RWPE1 (cell line): ENCODE measurements around the gene RELB.
A peak's percentile ranks its signal among the peaks of the same experiment; 100 is the strongest.

Experiments used
- CTCF ChIA-PET: fragments of 350-600 bp; sonication (Branson Sonifier 250); formaldehyde crosslinking; extraction: SDS; loops from one replicate; lab custom pipeline; 2021; lab: Yijun Ruan, JAX
- POLR2A ChIA-PET: fragments of 400-600 bp; formaldehyde crosslinking; extraction: SDS; loops from one replicate; lab custom pipeline; 2020; ENCODE audit warnings: antibody characterized with exemption; ENCODE audit not compliant: low non-redundant PET; lab: Yijun Ruan, JAX
- DNase-seq: peaks from one replicate; pipeline ENCODE4 v3.0.0; 2012; ENCODE audit warnings: low spot score
- H3K27ac ChIP-seq: fragments of 450-650 bp; 2 replicates; pipeline ENCODE4 v1.5.1; 2017
- TF ChIP-seq, protein P1 (sequence below): fragments of 450-650 bp; conservative IDR thresholded peaks from 2 replicates; pipeline ENCODE4 v1.5.1; 2017; ENCODE audit warnings: low read depth, mild to moderate bottlenecking

The RELB gene

DNA sequence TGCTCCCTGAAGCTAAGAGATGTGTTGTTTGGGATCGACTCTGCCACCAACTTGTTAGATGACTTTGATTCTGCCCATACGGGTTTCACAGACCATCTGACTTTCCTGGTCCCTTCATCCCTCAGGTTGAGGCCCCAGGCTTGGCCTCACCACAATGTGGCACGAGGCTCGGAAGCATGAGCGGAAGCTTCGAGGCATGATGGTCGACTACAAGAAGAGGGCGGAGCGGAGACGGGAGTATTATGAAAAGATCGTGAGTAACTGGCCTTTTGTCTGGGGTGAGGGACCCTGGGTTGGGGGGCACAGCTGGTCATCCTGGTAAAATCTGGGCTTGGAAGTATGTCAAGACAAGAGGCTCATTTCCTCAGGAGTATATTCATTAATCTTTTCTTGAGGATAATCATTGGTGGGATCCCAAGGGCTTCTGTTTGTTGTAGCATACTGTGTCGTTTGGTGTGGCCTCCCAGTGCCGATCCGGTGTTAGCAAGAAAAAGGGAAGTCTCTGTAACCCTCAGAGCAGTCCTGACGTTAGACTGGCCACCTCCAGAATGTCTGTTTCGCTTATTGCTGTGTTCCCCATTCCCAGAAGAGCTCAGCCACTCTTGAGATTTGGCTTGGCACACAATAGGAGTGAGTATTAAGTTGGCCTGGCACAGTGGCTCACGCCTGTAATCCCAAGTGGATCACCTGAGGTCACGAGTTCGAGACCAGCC lies 39.0 kb downstream of the RELB start:
- no peak for DNase-seq
- POLR2A ChIA-PET, result no interaction called here
- TF ChIP-seq, protein P1, sequence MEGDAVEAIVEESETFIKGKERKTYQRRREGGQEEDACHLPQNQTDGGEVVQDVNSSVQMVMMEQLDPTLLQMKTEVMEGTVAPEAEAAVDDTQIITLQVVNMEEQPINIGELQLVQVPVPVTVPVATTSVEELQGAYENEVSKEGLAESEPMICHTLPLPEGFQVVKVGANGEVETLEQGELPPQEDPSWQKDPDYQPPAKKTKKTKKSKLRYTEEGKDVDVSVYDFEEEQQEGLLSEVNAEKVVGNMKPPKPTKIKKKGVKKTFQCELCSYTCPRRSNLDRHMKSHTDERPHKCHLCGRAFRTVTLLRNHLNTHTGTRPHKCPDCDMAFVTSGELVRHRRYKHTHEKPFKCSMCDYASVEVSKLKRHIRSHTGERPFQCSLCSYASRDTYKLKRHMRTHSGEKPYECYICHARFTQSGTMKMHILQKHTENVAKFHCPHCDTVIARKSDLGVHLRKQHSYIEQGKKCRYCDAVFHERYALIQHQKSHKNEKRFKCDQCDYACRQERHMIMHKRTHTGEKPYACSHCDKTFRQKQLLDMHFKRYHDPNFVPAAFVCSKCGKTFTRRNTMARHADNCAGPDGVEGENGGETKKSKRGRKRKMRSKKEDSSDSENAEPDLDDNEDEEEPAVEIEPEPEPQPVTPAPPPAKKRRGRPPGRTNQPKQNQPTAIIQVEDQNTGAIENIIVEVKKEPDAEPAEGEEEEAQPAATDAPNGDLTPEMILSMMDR, result no peak
- CTCF ChIA-PET, result no interaction called here
- H3K27ac ChIP-seq, result no peak overlapping the region

DNA sequence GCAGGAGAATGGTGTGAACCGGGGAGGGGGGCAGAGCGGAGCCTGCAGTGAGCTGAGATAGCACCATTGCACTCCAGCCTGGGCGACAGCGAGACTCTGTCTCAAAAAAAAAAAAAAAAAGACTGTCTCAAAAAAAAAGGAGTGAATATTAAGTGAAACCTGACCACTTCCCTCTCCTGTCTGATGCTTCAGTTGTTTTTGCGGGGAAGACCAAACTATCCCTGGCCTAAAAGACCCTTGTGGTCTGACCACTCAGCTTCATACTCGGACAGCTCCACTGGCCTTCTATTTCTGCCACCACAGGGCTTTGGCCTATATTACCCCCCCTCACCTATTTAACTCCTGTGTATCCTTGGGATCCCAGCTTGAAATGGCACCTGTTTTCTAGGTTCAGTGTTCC lies 39.9 kb downstream of the RELB start:
- no peak overlapping the region for H3K27ac ChIP-seq
- POLR2A ChIA-PET, result interaction anchor here (0.8 to 1.0 kb wide), 2 partner anchors 27 to 40 kb away, joined by 3 to 4 read pairs; partner anchors contain the start of gene RELB
- TF ChIP-seq, protein P1, result no peak
- CTCF ChIA-PET, result interaction anchor here (0.5 kb wide), 1 partner anchor 119 kb away, joined by 4 read pairs; no protein-coding TSS in a partner anchor
- no peak for DNase-seq

DNA sequence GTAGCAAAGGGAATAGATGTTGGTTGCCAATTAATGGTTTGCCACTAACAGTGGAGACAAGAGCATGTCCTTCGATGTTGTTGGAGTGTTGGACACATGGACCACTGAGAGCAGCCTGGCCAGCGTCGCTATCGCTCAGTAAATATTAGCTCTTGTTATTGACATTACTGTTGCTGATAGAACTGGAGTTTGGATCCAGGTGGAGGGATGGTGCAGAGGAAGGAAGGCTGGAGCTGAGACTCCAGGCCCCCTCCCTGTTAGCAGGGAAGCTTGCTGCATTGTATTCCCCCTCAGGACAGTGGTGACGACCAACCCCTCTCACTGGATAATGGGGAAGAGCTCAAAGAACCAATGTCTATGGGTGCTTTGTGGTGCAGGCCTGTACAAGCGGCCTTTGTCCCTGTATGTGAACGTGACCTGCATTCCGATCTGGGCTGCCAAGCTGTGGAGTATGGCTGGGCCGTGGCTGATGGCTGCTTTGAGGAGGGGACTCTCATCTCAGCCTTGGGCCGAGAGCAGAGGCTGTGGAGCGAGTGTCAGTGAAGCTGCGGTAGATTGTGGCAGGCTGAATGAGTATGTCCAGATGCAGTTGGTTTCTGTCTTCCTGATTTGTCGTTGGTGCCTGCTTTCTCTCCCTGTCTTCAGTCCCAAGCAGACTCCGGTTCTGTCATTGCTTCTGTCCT lies 44.5 kb downstream of the RELB start:
- TF ChIP-seq, protein P1, result no peak
- no peak for DNase-seq
- ChIA-PET POLR2A (no interaction called here), CTCF (interaction anchor here (0.5 to 1.3 kb wide), 3 partner anchors 14 to 1571 kb away, joined by 3 to 4 read pairs (median 4); no protein-coding TSS in a partner anchor)
- peak overlapping the region; percentile 3; the same call in 1 of the 2 replicates for H3K27ac ChIP-seq

DNA sequence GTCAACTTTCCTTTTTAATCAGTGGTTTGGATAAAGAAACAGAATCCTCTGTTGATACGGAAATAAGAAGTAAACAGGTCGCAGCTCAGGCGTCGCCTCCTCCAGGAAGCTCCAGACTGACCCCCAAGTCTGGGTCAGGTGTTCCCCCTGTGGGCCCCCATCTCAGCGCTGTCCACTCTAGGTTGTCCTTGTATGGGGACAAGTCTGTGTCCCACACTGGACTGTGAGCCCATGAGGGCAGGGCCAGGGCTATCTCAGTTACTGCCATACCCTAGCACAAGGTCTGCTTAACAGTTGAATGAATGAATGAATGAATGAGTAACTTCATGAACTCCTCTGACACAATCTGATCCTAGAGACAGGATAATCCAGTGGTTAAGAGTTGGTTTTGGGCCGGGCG lies 45.1 kb downstream of the RELB start:
- H3K27ac ChIP-seq, result peak overlapping the region; percentile 3; the same call in 1 of the 2 replicates
- ChIA-PET CTCF (interaction anchor here (1.3 kb wide), 1 partner anchor 13 kb away, joined by 4 read pairs; no protein-coding TSS in a partner anchor), POLR2A (no interaction called here)
- DNase-seq, result no peak
- TF ChIP-seq, protein P1, result no peak

DNA sequence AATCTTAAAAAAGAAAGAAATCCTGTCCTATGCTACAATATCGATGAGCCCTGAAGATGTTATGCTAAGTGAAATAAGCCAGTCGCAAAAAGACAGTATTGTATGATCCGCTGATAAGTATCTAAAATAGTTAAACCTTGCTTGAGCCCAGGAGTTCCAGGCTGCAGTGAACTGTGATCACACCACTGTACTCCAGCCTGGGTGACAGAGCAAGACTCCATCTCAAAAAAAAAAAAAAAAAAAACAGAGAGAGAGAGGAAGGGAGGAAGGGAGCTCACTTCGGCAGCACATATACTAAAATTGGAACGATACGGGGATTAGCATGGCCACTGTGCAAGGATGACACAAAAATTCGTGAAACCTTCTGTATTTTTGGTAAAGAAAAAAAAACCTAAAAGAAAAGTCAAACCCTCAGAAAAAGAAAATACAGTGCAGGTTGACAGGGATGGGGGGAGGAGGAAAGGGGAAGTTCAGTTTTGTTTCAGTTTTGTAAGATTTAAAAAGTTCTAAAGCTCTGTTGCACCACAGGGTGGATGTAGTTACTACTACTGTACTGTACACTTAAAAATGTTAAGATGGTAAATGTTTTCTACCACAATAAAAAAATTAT lies 46.0 kb downstream of the RELB start:
- ChIA-PET CTCF (interaction anchor here (0.7 to 1.3 kb wide), 1 partner anchor 12 kb away, joined by 4 to 5 read pairs; no protein-coding TSS in a partner anchor), POLR2A (no interaction called here)
- H3K27ac ChIP-seq, result no peak overlapping the region
- TF ChIP-seq, protein P1, result no peak
- DNase-seq, result no peak

DNA sequence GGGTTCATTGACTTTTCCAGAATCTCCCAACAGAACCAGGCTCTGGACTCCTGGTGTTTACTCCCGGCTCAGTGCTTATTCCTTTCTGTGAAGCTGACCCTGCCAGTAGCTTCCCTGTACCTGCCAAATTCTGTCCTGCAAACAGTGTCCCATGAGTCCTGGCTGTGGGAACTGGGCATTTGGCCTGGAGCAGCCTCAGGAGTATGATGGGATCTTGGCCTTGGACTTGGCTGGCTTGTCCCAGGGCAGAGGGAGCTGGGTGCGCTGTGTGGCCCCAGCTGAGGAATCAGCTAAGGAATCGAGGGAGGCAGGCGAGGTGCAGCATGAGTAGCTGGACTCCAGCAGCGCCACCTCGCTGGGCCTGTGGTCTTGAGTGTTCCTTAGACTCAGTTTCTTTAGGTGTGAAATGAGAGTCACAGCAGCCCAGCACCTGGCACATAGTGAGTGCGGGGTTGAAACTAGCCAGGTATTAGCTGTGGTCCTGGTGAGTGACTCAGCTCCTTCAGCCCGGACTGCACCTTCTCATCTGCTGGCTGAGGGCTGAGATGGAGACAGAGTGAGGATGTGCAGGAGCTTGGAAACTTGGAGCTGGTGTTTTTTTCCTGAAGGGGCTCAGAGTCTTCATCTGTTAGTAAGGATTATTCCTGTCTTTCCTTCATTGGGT lies 47.9 kb downstream of the RELB start:
- no peak for DNase-seq
- H3K27ac ChIP-seq, result peak overlapping the region; percentile 47
- ChIA-PET POLR2A (interaction anchor here (1.3 kb wide), 1 partner anchor 10 kb away, joined by 7 read pairs; the partner anchor contains the start of gene CLASRP), CTCF (interaction anchor here (0.9 to 1.8 kb wide), 2 partner anchors 10 to 96 kb away, joined by 3 to 7 read pairs; no protein-coding TSS in a partner anchor)
- TF ChIP-seq, protein P1, result no peak
